HG03159 (cell line): ENCODE measurements around the gene MRPL50.

ENCODE experiments used
- ATAC-seq: cut with Tn5 transposase; IDR thresholded peaks from one replicate; pipeline ENCODE4 v1.9.1; 2021; ENCODE audit warnings: mild to moderate bottlenecking, moderate library complexity; ENCODE audit not compliant: unreplicated experiment

The MRPL50 gene

DNA sequence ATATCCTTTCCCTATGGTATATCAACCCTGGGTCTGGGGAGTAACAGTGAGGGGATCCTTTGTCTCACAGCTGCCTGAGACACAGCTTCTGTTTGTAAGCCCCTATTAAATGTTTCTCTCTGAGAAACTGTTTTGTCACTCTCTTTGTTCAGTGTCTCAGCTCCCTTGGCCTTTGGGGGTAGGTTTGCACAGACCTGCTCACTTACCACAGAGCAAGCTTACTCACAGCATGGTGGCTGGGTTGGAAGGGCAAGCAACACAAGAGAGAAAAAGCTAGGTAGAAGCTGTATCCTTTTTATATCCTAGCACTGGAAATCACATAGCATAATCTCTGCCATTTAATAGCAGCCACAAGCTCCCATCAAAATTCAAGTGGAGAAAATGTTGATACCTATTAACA, 18.1 kb downstream of the MRPL50 start:
- no peak for ATAC-seq

DNA sequence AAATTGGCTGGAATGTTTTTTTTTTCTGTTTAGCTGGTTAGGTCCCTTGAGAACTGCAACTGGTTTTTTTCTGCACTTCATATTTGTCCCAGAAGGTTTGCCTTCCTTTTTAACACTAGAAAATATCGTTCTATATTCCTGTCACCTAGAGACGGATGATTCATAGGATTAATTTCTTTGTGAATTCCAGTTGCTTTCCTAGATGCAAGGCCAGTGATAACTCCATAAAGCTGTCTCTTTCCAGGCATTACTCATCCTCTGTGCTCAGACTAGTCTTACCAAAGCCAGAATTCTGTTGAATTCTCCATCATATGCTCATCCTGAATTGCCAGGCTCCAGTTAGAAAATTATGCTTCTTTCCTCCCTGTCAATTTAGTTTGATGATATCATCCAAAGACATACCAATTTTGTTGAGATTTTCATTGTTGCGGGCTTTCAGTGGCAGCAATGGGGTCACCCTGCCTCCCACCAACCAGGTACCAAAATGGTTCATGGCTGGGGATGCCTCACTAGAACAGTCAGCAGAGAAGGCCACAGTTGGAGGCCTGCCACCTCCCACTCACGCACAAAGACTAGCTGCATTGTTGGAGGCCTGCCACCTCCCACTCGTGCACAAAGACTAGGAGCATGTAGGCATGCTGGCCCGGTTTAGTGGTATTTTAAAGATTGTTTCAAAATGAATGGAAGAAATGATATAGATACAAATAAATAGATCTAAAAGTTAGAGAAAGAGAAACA, 22.1 kb downstream of the MRPL50 start:
- ATAC-seq: no peak

DNA sequence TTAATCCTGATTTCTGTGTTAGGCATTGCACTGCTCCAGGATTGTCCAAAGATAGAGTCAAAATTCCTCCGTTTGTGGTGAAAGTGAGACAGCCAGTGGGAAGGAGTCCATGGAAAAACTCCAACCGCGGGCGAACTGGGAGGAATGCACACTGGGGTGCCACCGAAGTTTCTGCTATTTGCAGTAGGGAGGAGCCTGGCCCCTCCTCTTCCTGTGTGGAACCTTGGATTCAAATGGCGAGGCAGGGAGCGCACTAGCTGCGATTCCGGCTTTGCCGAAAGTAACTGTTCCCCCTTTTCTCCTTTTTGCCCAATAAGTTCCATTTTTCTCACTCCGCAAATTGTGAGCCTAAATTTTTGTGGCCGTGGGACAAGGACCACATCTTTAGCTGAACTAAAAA, 22.9 kb downstream of the MRPL50 start:
- ATAC-seq: no peak

DNA sequence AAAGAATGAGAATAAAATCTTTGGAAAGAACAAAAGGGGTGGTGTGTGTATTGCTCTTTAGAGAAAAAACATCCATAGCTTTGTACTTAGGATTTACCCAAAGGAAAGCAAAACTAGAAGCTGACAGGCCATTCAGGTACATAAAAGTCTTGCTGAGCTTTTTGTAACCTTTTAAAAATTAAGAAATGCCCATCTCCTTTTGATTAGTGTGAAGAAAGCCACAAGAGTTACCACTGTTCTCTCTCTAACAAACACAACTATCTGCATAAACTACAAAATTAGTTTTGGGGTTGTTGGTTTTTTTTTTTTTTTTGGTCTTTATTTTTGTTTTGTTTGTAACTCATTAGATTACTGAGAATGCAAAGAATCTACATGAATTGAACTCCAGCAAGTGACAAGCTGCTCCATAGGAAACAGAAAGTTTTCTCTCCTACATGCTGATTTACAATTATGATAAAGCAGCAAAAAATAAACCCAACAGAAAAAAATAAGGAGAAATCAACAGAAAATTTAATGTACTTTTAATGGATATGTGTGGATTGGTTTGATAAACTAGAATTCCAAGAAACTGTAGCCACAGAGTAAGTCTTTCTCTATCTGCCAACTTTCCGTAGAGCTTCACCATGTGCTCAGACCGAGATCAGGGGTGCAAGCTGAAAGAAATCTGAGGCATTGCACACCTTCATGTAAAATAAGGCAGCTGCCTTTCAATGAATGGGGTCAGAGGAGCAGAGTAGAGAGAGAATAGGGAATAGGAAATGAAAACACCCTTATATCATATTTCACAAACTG, 25.9 kb downstream of the MRPL50 start:
- ATAC-seq: no peak

DNA sequence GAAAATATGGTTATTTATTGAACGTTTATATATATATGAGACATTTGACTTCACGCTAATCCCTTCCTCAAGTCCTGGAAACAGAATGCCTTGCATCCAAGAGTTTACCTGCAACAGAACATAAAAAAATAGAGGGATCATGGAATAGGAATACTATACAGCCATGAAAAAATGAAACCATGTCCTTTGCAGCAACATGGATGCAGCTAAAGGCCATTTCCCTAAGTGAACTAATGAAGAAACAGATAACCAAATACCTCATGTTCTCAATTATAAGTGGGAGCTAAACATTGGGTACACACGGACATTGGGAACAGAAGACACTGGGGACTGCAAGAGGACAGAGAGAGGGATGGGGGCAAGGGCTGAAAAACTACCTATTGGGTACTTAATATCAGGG, 26.6 kb downstream of the MRPL50 start:
- ATAC-seq: no peak

DNA sequence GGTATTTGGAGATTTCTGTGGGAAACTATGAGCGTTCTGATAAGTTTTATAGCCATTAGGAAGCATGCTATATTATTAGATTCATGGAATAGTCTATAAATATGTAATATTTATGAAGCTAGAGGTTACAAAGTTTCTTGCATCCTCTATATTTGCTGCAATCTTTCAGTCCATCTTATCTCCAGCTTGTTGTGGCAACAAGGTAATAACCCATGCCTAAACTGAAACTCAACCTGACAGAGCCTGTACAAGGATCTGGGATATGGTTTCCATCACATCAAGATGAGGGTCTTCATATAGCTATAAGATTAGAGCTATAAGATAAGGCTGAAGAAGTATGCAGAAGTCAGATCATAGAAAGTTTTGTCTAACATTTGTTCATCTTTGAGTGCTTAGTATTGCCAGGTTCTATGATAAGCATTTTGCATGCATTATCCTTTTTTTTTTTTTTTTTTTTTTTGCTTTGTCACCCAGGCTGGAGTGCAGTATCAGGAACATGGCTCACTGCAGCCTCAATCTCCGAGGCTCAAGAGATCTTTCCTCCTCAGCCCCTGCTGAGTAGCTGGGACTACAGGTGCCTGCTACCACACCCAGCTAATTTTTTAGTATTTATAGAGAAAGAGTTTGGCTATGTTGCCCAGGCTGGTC, 28.4 kb downstream of the MRPL50 start:
- no peak for ATAC-seq

DNA sequence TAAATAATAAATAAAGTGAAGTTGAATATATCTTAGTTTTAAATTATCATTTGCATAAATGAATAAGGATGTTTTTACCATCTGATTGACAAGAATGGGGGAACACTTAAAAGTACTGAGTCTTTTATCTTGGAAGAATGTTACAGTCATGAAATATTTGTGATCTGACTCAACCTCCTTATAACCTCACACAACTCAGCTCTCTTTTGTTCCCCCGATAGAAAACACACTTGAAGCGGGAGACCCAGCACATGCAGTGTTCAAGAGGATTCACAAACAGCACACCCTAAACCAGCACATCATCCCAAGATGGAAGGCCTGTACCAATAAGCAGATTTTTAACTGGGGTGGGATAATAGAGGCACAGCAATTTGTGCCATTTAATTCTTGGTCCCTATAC, 29.1 kb downstream of the MRPL50 start:
- no peak for ATAC-seq

DNA sequence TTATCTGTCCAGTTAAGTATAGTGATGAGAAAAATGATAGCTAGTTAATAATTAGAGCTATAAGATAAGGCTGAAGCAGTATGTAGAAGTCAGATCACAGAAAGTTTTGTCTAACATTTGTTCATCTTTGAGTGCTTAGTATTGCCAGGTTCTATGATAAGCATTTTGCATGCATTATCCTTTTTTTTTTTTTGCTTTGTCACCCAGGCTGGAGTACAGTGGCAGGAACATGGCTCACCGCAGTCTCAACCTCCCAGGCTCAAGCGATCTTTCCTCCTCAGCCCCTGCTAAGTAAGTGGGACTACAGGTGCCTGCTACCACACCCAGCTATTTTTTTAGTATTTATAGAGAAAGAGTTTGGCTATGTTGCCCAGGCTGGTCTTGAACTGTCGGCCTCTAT, 31.1 kb downstream of the MRPL50 start:
- no peak for ATAC-seq

DNA sequence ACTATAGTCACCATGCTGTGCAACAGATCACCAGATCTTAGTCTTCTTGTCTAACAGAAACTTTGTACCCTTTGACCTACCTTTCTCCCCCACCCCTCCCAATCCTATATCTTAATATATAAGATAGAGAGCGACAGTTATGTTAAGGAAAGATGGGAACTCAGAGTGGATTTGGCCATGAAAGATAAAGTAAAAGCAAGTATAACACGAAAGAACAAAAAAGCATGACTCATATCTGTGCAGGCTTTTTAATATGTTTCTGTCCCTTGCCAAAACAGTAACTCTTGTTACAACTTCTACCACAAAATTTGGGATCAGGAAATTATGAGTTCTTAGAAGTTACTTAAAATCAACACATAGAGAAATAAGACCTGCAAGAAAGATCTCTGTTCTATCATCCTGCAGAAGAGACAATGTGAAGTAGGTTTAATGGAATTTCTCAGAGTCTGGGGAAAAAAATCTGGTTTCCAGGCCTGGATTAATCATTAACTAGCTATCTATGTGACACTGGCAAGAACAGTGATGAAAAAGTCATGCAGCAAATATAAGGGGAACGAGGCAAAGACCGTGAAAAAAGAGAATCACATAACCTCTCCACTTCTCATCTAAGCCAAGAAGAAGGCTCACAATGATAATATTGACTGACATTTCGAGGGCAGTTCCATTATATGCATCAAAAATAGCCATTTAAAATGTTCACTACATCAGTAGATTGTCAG, 32.2 kb downstream of the MRPL50 start:
- no peak for ATAC-seq

DNA sequence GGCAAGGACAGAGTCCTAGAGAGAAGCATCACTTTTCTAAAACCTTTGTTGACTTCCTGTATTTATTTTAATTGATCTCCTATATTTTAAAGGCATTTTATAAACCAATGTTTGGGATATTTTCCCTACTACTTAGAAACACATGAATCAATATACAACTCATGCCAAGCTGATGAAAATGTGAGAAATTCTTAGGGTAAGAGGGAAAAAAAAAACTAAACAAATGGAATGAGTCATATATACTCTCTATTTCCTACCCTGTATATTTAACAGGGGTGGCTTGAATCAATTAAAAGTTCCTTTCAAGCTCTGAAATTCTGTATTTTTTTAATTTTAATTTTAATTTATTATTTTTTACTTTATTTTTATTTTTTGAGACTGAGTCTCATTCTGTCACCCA, 33.2 kb downstream of the MRPL50 start:
- no peak for ATAC-seq

DNA sequence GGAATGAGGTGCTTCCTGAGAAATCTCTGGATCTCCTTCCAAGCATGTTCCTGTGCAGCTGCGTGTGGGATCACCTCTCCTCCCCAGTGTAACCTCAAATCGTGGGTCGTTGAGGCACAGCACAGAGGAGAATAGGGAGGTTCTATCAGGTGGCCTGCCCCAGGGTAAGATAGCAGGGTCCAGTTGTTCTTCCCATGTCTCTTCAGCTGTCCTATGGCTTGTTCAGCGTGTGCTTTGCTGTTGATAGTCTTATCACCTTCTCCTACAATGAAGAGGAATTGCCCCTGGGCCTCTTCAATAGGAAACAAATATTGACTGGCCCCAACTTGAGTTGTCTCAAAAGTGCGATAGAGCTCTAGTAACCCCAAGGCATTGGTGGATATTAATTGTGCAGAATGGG, 36.0 kb downstream of the MRPL50 start:
- no peak for ATAC-seq

DNA sequence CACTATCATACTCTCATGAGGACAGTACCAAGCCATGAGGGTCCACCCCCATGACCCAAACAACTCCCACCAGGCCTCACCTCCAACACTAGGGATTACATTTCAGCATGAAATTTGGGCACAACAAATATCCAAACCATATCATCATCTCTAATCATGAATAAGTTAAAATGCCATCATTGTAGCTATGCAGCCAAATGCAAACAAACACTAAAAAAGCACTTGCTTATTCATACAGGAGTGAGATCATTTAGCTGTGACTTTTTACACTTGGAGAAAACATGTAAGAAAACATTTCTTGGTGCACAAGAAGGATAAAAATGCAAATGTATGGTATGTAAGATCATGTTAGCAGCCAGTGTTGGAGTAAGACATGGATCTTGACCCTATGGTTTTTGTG, 37.8 kb downstream of the MRPL50 start:
- no peak for ATAC-seq

DNA sequence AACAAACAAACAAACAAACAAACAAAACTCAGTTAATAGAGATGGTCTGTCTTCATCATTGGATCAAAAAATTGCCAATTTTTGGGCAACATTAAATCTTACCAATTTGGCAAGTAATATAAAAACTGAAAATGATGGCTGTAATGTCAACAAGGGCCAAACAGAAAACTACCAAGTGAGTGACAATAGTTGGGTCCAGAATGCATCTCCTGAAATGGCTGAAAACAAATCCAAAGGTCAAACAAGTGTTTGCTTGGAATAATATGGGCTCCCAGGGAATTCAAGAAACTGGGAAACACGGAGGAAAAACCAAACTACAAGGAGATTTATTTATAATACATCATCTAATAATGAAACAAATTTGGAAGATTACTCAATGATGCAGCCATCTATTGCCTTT, 38.7 kb downstream of the MRPL50 start:
- no peak for ATAC-seq

DNA sequence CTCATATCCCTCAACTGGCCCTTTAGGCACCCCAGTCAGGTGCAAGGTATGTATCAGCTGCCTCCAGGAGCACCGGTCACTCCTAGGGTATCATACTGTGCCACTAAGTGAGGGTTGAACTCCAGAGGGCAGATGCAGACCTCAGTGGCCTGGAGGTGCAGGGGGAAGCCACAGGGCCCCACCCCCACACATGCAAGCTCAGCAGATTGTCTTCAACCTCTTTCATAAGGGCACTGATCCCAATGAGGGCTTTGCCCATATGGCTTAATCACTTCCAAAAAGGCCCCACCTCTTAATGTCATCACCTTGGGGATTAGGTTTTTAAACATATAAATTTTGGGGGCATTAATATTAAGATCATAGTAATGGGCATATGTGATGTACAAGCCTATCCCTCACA, 41.8 kb downstream of the MRPL50 start:
- ATAC-seq: no peak

DNA sequence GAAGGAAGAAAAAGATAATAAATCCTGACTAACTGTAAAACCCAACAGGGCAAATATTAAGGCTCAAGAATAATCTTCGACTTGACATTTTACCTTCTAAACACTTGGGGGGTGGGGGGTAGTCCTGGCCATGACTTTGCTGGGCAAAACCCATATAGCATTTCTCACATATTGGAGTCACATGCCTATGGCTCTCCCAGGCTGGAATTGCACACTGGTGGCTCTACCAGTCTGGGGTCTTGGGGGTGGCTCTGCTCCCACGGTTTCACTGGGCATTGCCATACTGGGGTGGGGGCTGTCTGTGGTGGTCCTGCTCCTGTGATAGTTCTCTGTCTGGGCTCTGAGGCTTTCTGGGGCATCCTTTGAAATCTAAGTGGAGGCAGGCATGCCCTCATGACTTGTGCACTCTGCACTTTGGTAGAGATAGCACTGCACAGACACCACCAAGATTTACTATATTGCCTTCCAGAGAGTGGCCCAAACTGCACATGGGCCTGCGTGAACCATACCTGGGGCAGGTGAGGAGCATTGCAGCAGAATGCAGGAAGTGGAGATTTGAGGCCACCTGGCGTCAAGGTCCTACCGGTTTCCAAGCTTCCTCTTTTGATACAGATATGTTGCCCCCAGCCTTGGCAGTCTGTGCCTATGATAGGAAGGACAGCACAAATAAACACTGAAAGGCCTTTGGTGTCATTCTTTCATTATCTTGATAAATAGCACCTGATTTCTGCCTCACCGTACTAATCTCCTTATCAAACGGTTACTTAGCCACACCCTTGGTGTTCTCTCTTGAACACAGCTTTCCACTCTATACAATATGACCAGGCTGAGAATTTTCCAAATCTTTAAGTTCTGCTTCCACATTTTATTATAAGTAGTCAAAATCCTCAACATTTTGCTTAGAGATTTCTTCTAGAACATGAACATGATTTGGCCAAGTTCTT, 43.4 kb downstream of the MRPL50 start:
- no peak for ATAC-seq

DNA sequence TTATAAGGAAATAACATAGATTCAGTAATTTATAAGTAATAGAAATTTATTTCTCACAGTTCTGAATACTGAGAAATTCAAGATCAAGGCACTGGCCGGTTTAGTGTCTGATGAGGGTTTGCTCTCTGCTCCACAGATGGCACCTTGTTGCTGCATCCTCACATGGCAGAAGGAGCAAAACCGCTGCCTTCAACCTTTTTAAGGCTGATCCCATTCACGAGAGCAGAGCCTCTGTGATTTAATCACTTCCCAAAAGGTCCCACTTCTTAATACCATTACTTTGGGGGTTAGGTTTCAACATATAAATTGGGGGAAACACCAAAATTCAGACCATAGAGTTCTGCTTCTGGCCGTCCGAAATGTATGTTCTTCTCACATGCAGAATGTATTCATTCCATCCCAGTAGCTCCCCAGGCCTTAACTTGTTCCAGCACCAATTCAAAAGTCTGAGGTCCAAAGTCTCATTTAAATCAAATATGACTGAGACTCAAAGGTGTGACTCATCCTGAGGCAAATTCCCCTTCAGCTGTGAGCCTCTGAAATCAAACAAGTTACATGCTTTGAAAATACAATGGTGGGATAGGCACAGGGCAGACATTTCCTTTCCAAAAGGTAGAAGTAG, 44.2 kb downstream of the MRPL50 start:
- ATAC-seq: no peak

DNA sequence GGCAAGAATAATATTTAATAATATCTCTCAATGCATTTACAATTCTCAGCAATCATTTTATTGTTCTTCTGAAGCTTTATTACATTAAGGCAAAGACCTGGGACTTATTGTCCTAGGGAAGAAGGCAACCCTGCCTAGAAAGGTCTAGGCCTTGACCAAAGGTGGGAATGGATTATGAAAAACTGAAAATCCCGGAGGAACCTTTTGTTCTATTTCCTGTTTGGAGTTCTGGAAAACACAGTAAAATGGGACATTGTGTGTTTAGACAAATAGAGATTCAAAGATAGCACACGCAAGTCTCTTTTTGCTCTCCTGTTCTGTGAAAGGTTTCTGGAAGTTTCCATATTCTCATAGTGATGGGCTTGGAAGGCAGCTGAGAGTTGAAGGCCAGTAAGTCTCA, 44.7 kb downstream of the MRPL50 start:
- no peak for ATAC-seq

DNA sequence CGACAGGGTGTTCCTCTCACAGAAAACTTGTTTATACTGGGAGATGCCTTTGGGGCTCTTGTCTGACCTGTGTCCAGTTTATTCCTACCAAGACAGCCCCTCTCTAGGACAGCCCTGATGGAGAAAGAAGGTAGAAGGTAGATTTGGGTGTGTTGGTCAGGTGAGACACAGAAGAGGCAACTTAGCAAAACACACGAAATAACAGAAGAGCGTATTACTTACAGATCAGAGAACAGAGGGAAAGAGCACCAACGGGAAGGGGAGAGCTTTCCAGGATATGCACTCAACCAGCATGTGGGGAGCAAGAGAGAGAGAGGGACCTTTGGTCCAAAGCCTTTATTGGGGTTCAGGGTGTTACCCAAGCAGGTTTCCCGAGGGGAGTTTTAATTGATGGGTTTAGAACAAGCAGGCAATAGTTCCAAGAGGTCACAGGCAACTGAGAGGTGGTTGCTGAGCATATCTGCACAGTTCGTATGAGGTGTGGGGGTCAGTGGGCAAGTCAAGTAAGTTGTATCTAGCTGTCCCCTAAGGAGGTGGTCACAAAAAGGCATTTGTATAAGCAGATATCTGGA, 45.4 kb downstream of the MRPL50 start:
- no peak for ATAC-seq

DNA sequence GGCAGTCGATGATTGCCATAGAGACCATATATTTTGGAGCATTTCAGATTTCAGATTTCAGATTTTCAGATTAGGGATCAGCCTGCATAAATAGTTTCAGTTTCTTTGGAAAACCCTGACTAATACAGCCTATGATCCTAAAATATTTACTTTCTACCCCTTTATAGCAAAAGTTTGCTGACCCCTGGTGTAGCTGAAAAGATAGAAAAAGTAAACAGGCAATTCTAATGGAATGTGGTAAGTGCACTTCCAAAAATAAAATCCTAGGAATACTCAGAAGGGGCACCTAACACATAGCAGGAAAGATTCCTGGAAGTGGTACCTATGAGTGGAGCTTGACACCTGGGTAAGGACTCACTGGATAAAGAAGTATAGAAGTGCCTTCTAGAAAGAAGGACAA, 48.1 kb downstream of the MRPL50 start:
- ATAC-seq: no peak

DNA sequence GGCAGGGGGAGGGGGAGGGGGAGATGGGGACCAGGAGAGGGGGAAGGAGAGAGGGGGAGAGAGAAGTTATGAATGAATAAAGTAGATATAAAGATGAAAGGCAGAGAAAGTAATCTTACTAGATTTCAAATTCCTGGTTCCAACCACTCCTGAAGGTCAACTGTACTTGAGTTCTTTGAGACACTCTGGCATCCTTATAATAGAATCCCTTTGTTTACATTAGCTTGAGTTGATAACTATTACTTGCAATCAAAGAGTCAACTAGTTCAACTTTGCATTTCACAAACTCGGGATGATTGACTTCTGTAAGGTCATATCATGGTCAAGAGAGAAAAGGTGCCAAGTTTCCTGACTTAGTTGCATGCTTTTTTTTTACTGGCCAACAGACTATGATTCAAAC, 55.8 kb downstream of the MRPL50 start:
- ATAC-seq: no peak
